Activated T-helper 1 cell treated with anti-CD3 and anti-CD28 coated beads, Interleukin-12 subunit alpha, Interleukin-12 subunit beta, Interleukin-2, Interleukin-4 antibody, amounts not matched to agents 30 ng/mL and 10 ng/mL and 1 ng/mL, durations not matched to agents 14 hours and 24 hours and 36 hours (primary cell): ENCODE results near the gene PTCH2. TPM values are rescaled to one million over a fixed set of nuclear protein-coding genes. Genes with fewer than 3 reads are reported as not detected.
"Not testable (repeated sequence)": the region's sequence is repeated elsewhere in the genome, so short reads cannot be mapped to it uniquely, and the experiment has no call there.

Experiments
- DNase-seq: peaks from one replicate; pipeline ENCODE4 v3.0.0; 2021; ENCODE audit warnings: low spot score
- H3K27ac Mint-ChIP-seq: one replicate; pipeline ENCODE4 v1.8.0; 2021; ENCODE audit warnings: mild to moderate bottlenecking, mixed read lengths
- H3K27me3 Mint-ChIP-seq: one replicate; pipeline ENCODE4 v1.8.0; 2022; ENCODE audit warnings: mild to moderate bottlenecking, moderate library complexity, mixed read lengths; ENCODE audit not compliant: insufficient read depth
- H3K36me3 Mint-ChIP-seq: one replicate; pipeline ENCODE4 v1.8.0; 2021; ENCODE audit warnings: low read depth, mixed read lengths
- H3K4me1 Mint-ChIP-seq: one replicate; pipeline ENCODE4 v1.8.0; 2021; ENCODE audit warnings: low read depth, mixed read lengths
- H3K4me3 Mint-ChIP-seq: one replicate; pipeline ENCODE4 v1.8.0; 2021; ENCODE audit warnings: mild to moderate bottlenecking, moderate library complexity, mixed read lengths
- H3K9me3 Mint-ChIP-seq: one replicate; pipeline ENCODE4 v1.8.0; 2021; ENCODE audit warnings: mixed read lengths
- intact Hi-C: fragments of 100-400 bp; cut with micrococcal nuclease; formaldehyde crosslinking; loops from one replicate; pipeline ENCODE4 v1.15.1; 2024
- total RNA-seq: library from RNA; stranded (reverse); gene quantifications from 2 replicates; pipeline ENCODE4 v1.2.3, GENCODE V29; 2022

Gene PTCH2
- total RNA-seq, 1 donor from 2014 or later: 1.3 TPM

GRCh38 chr1:44802306-44803061 is 40.6 kb downstream of the PTCH2 start:
- H3K4me3 Mint-ChIP-seq: peak overlapping the region; percentile 97
- H3K9me3 Mint-ChIP-seq: no peaks in the 10 kb centered on the region
- intact Hi-C loops: loop anchor here (10.0 kb wide), 1 partner anchor 782 kb away; the partner anchor contains the start of gene NASP
- H3K27ac Mint-ChIP-seq: peak overlapping the region; percentile 91
- H3K4me1 Mint-ChIP-seq: peaks cover 53% of the 10 kb centered on the region
- H3K36me3 Mint-ChIP-seq: peaks cover 49% of the 10 kb centered on the region
- DNase-seq: no peak
- H3K27me3 Mint-ChIP-seq: no peaks in the 10 kb centered on the region

DNA sequence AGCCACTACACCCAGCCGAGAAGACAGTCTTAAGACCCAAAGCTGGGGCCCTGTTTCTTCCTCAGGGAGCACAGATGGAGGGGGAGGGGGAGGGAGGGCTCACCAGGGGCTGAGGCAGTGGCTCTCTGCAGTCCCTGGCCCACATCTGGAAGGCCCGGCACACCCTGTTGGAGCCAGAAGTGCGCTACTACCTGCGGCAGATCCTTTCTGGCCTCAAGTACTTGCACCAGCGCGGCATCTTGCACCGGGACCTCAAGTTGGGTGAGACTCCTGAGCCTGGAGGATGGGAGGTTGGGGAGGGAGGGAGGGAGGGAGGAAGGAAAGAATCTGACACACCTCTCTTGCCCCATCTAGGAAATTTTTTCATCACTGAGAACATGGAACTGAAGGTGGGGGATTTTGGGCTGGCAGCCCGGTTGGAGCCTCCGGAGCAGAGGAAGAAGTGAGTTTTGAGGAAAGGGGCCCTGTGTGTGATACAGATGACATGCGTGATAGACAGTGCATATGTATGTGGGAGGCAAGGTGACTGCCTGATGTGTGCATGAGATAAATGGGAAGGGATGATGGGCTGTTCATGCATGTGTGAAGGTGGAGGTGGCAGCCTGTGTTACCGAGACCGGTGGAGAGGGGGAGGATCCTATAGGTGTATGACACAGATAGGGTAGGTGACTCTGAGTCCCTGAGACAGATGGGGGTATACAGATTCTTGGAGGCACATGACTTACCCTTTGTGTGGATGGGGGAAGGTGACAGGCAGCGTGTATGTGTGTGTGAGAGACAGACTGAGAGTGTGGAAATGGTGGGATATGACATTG is 41.4 kb downstream of the PTCH2 start:
- peaks cover 41% of the 10 kb centered on the region for H3K36me3 Mint-ChIP-seq
- H3K9me3 Mint-ChIP-seq: no peaks in the 10 kb centered on the region
- peak overlapping the region; percentile 97 for H3K4me3 Mint-ChIP-seq
- peaks cover 45% of the 10 kb centered on the region for H3K4me1 Mint-ChIP-seq
- DNase-seq: no peak
- intact Hi-C loops: loop anchor here (1.0 to 10.0 kb wide), 7 partner anchors 8 to 783 kb away; partner anchors contain the start of genes KIF2C, NASP, RNU5D-1 and RPS8
- H3K27ac Mint-ChIP-seq: peak overlapping the region; percentile 91
- no peaks in the 10 kb centered on the region for H3K27me3 Mint-ChIP-seq

DNA sequence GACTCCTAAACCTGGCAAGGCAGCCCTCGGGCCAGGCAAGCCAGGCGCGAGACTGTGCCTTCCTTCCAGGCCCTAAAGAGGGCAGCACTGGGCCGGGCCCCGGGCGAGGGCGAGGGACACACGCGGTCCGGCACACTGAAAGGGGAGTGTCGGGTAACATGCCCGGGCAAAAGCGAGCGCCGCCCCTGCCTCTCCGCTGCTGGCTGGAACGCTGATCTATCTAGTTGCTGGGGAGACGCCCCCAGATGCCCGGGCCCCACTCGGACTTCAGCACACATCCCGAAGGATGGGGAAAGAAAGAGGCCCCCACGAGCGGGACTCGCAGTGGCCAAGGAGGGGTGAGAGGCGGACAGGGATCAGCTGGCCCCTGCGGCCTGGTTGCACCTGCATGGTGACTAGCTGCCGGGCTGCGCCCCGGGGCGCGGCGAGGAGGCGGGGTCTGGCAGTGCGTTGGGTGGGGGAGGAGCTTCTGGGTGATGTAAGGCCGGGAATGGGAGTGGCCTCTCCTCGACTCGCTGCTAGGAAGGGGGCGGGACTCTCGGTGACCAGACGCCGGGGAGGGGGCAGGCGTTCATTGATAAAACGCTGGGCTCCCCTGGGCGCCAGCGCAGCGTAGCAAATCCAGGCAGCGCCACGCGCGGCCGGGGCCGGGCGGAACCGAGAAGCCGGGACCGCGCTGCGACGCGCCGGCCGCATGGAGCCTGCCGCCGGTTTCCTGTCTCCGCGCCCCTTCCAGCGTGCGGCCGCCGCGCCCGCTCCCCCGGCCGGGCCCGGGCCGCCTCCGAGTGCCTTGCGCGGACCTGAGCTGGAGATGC is 43.1 kb downstream of the PTCH2 start, which contains the start of gene PLK3:
Gene PLK3, plus strand, starts transcription at position 608 of the 815 bp plus-strand sequence. Its CDS starts 87 bp downstream, at position 695.
- Mint-ChIP-seq H3K4me3 (peak within 1 kb of the TSS; percentile 97), H3K9me3 (no peaks in the 10 kb centered on the region), H3K27me3 (no peaks in the 10 kb centered on the region), H3K27ac (peak within 1 kb of the TSS; percentile 99), H3K36me3 (peaks cover 32% of the 10 kb centered on the region), H3K4me1 (peaks cover 35% of the 10 kb centered on the region)
- intact Hi-C loops: loop anchor here (2.0 to 10.0 kb wide), 5 partner anchors 13 to 785 kb away; partner anchors contain the start of genes KIF2C, NASP, RNU5D-1 and RPS8
- peak; percentile 97 for DNase-seq

DNA sequence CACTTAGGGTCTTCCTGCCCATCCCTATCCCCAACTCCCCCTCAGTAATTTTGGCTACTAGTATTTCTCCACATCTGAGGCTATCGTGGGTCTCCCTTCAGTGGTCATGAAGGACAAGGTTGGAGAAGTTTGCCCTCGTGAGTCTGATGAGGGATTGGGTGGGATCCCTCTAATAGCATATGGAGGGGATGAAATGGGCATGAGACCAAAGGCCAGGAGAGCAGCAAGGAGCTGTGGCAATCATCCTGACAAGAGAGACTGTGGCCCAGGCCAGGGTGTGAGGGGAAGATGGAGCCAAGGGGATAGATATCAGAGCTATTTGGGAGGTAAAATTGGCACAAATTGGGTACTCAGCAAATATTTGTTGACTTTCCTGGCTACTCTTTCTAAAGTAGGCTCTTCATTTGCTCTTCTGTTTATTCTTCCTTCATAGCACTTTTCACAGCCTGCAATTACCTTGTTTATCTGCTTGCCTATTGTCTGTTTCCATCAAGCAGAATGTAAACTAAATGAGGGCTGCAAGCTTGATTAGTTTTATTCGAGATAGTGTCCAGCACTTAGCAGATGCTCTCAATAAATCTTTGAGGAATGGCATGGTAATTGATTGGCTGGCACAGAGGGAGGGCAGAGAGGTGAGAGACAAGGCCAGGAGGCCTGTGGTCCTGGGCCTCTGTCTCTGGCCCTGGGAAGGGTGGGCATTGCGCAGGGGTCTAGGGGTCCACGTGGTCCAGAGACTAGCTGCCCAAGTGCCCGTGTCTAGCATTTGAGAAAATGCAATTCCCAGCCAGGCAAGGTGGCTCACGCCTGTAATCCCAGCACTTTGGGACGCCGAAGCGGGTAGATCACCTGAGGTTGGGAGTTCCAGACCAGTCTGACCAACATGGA is 44.3 kb downstream of the PTCH2 start:
- no peaks in the 10 kb centered on the region for H3K9me3 Mint-ChIP-seq
- no peaks in the 10 kb centered on the region for H3K27me3 Mint-ChIP-seq

DNA sequence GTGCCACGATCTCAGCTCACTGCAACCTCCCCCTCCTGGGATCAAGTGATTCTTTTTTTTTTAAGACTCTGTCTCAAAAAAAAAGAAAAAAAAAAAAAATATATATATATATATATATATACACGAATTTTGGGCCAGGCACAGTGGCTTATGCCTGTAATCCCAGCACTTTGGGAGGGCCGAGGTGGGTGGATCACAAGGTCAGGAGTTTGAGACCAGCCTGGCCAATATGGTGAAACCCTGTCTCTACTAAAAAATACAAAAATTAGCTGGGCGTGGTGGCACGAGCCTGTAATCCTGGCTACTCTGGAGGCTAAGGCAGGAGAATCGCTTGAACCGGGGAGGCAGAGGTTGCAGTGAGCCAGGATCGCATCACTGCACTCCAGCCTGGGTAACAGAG is 45.2 kb downstream of the PTCH2 start:
- H3K36me3 Mint-ChIP-seq: peaks cover 14% of the 10 kb centered on the region
- H3K27ac Mint-ChIP-seq, H3K4me3 Mint-ChIP-seq, DNase-seq, H3K9me3 Mint-ChIP-seq, H3K27me3 Mint-ChIP-seq, intact Hi-C loops: not testable (repeated sequence)
- peaks cover 18% of the 10 kb centered on the region for H3K4me1 Mint-ChIP-seq

More for the DNA sequence above, 44.3 kb downstream of the PTCH2 start:
- Mint-ChIP-seq H3K4me1 (peaks cover 26% of the 10 kb centered on the region), H3K27ac (peak overlapping the region; percentile 99), H3K36me3 (peaks cover 21% of the 10 kb centered on the region), H3K4me3 (peak overlapping the region; percentile 96)
- intact Hi-C loops: no loop called here
- DNase-seq: no peak

DNA sequence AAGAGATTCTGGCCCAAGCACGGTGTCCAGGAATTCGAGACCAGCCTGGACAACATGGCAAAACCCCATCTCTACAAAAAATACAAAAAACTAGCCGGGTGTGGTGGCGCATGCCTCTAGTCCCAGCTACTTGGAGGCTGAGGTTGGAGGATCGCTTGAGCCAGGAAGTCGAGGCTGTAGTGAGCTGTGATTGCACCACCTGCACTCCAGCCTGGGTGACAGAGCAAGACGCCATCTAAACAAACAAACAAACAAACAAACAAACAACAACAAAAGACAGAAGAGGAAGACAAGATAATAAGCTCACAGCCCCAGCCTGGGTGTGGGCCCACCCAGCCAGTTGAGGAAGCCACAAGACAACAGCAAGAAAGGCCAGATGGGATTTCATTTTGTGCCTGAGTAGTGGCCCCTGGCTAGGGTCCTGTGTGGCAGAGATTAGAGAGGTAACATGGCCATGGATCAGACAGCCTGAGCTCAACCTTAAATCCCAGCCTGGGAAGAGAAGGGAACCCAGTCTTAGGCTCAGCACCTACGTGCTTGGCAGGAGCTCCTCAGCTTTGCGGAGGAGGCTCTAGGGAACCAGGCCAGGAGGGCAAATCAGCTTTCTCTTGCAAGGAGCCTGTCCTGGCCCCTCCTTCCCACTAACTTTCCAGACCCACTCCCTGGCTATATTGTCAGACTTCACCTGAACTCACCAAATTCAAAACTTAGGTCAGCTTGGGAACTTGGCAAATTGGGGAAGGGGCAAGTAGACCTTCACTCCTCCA is 50.1 kb downstream of the PTCH2 start:
- H3K4me3 Mint-ChIP-seq: no peak overlapping the region
- no peaks in the 10 kb centered on the region for H3K27me3 Mint-ChIP-seq
- H3K27ac Mint-ChIP-seq: no peak overlapping the region
- no peaks in the 10 kb centered on the region for H3K9me3 Mint-ChIP-seq
- intact Hi-C loops: loop anchor here (2.0 kb wide), 1 partner anchor 44 kb away; no protein-coding TSS in a partner anchor
- no peaks in the 10 kb centered on the region for H3K4me1 Mint-ChIP-seq
- no peak for DNase-seq
- no peaks in the 10 kb centered on the region for H3K36me3 Mint-ChIP-seq

DNA sequence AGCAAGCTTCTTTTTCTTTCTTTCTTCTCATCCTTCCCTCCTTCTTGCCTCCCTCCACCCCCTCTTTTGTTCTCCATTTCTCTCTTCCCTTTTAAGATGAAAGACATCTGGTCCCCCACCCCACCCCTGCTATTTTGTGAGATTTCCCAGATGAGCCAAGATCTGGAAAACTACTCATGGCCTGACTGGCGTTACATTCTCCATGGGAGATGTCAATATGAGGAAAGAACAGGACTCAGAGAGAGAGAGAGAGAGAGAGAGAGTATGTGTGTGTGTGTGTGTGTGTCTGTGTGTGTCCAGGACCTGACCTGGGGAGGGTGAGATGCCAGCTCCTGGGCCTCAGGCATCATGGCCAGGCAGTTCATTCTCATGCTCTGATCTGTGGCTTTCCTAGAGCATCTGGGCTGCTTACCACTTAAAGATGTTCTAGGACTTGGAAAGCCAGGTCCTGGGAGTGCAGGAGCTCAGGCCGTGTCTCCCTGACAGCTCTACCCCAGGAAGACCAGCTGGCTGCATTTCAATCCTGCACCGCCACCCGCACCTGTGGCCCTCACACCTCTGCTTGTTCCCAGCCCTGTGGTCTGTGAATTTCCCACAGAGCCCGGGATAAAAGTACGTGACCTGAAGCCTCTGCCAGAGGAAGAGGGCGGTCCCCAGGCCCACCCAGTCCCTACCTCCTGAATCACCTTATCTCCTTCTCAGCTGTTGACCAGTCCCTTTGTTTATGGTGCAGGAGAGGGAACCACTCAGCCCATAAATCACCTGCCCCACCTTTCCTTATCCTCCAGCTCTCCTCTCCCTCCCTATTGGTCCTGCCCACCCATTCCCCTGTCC is 51.9 kb downstream of the PTCH2 start:
- Mint-ChIP-seq H3K4me3 (no peak overlapping the region), H3K4me1 (peaks cover 6% of the 10 kb centered on the region), H3K27me3 (no peaks in the 10 kb centered on the region), H3K27ac (no peak overlapping the region), H3K9me3 (no peaks in the 10 kb centered on the region), H3K36me3 (no peaks in the 10 kb centered on the region)
- intact Hi-C loops: no loop called here
- no peak for DNase-seq

DNA sequence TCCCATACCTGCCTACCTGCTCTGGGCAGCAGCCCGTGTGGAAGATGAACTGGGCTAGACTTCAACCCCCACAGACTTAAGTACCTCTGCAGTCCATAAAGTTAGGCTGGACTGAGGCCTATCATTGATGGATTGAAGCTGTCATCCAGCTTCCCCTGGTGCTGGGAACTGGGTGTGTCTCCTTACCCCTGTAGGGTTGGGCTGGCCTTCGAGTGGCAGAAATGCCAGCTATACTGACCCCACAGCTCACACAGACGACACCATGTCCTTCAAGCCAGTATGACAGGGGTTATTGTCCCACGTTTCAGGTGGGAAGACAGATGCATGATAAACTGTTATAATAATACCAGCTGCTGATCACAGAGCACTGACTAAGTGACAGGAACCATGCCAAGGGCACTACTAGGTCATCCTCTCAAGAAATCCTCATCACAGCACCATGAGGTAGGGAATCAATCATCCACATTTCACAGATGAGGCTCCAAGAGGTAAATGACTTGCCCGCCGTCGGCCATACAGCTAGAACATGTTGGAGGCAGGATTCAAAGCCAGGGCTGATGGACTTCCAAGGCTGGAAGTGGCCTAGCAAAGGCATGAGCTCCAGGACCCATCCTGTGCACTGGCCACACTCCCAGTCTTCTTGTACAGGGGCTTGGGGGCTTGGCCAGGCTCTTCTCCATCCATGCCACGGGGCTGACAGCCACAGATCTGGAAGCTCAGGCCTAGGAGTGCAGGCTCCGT is 54.8 kb downstream of the PTCH2 start, which contains the start of gene BEST4:
Gene BEST4, minus strand, starts transcription at position 51 of the 741 bp plus-strand sequence. CDS start 465 bp downstream, outside the sequence.
- Mint-ChIP-seq H3K9me3 (no peaks in the 10 kb centered on the region), H3K4me1 (peaks cover 28% of the 10 kb centered on the region), H3K36me3 (peaks cover under 1% of the 10 kb centered on the region), H3K27me3 (no peaks in the 10 kb centered on the region), H3K4me3 (no peak within 1 kb of the TSS), H3K27ac (no peak within 1 kb of the TSS)
- no peak for DNase-seq
- intact Hi-C loops: loop anchor here (10.0 kb wide), 1 partner anchor 1943 kb away; the partner anchor contains the start of gene ZNF691

DNA sequence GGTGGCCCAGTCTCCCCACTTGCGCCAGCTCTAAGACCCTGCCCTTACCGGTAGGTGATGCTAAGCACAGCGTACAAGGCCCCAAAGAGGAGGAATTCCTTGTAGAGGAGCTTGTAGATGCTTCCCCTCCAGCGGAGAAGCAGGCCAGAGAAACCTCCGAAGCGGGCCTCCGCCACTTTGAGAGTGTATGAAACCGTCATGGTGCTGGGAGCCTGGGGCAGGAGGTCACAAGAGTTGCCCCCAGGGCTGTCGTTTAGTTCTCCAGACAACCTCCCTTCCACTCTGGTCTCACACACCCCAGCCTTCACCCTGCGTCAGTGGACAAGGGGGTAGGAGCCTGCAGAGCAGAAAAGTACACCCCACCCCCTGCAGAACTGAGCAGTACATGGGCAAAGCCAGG is 55.5 kb downstream of the PTCH2 start:
- Mint-ChIP-seq H3K9me3 (no peaks in the 10 kb centered on the region), H3K4me3 (no peak overlapping the region), H3K27ac (no peak overlapping the region), H3K4me1 (peaks cover 32% of the 10 kb centered on the region), H3K36me3 (peaks cover 6% of the 10 kb centered on the region), H3K27me3 (no peaks in the 10 kb centered on the region)
- DNase-seq: no peak
- intact Hi-C loops: loop anchor here (2.0 to 10.0 kb wide), 2 partner anchors 13 to 1943 kb away; partner anchors contain the start of genes PLK3 and ZNF691
